AG10803 (cell line): ENCODE results near the gene CFH.
"Not testable (repeated sequence)": the region's sequence is repeated elsewhere in the genome, so short reads cannot be mapped to it uniquely, and the experiment has no call there.

ENCODE experiments used
- DNase-seq: peaks from one replicate; pipeline ENCODE4 v3.0.0; 2010; ENCODE audit warnings: low read depth
- H3K4me3 ChIP-seq: 2 replicates; pipeline ENCODE4 v1.5.1; 2011; ENCODE audit warnings: mild to moderate bottlenecking, low read length, control low read depth
- TF ChIP-seq, protein P1 (sequence below): conservative IDR thresholded peaks from 2 replicates; pipeline ENCODE4 v1.5.1; 2011; ENCODE audit warnings: mild to moderate bottlenecking, low read length, control low read depth, inconsistent platforms

The CFH gene

GRCh38 chr1:196777603-196778002 is 125.8 kb downstream of the CFH start:
- H3K4me3 ChIP-seq = no peak overlapping the region
- TF ChIP-seq, protein P1, sequence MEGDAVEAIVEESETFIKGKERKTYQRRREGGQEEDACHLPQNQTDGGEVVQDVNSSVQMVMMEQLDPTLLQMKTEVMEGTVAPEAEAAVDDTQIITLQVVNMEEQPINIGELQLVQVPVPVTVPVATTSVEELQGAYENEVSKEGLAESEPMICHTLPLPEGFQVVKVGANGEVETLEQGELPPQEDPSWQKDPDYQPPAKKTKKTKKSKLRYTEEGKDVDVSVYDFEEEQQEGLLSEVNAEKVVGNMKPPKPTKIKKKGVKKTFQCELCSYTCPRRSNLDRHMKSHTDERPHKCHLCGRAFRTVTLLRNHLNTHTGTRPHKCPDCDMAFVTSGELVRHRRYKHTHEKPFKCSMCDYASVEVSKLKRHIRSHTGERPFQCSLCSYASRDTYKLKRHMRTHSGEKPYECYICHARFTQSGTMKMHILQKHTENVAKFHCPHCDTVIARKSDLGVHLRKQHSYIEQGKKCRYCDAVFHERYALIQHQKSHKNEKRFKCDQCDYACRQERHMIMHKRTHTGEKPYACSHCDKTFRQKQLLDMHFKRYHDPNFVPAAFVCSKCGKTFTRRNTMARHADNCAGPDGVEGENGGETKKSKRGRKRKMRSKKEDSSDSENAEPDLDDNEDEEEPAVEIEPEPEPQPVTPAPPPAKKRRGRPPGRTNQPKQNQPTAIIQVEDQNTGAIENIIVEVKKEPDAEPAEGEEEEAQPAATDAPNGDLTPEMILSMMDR = no peak
- DNase-seq = no peak

DNA sequence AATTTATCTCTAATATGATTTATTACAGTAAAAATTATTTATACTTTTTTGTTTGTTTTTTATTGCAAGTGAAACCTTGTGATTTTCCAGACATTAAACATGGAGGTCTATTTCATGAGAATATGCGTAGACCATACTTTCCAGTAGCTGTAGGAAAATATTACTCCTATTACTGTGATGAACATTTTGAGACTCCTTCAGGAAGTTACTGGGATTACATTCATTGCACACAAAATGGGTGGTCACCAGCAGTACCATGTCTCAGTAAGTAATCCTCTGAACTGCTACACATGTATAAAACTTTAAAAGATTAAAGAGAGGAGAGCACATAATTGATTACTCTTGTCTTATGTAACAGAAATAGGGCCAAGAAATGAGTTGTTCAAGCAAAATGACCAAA is 127.2 kb downstream of the CFH start:
- H3K4me3 ChIP-seq = no peak overlapping the region
- TF ChIP-seq, protein P1 = no peak
- DNase-seq = no peak

DNA sequence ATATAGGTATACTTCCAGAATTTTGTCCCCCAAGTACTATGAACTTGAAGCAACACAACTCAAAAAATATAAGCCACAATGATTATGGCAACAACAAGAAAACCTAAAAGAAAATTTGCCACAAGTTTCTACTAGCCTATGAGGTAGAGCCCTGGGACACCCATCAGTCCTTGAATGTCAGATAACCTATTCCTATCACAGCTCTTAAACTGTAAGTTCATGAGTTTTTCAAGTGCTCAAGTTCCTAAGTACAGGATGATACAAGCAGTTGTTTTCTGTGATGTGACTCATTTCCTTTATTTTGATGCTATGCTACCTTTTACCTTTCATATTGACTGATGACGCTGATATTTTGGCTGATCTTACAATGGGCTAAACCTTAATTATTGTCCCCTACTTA is 139.4 kb downstream of the CFH start:
- H3K4me3 ChIP-seq, DNase-seq: not testable (repeated sequence)

- DNase-seq, H3K4me3 ChIP-seq: not testable (repeated sequence)
Observed at GRCh38 chr1:196794103-196794502, 142.3 kb downstream of the CFH start.
